ENCODE data around the gene RPL10A. TPM values are rescaled to one million over a fixed set of nuclear protein-coding genes. Genes with fewer than 3 reads are reported as not detected.

Gene RPL10A
- total RNA-seq, 1 donor from 2014 or later, result 1,717 TPM

DNA sequence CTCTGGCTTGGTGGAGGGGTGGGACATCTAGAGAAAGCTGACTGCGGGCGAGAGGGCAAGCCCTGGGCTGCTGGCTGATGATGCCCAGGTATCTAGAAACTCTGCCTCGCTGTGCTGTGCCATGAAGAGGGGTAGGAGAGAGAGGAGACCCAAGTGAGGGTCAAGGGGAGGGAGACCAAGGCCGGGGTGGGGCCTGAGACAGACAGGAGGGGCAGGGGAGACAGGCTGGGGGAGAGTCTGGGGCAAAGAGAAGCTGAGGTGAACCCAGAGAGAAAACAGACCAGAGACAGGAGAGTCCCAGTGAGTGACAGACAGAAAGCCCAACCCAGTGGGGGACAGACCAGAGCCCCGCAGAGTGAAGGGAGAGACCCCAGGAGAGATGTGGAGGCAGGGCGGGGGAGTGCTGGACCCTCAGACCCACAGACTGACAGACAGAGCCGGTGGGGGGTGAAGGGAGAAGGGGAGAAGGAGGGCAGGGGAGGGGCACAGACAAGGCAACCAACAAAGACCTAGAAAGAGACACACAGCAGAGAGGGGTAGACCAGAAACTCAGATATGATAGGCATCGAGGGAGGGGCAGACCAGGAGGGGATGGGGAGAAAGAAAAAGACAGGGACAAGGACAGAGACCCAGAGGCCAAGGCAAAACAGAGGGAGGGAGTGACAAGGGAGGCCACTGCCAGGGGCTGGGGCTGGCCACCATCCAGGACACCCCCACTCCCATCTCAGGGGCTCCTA lies 22.8 kb downstream of the RPL10A start:
- no peak for TF ChIP-seq CTCF (conservative IDR thresholded peaks at IDR 0.05)
- no peaks in the 10 kb centered on the region for H3K36me3 Mint-ChIP-seq (ENCODE audit: low read depth)
- no peaks in the 10 kb centered on the region for H3K27me3 Mint-ChIP-seq (ENCODE audit: low read depth)
- DNase-seq (ENCODE audit: low read depth, low spot score), result no peak
- no peaks in the 10 kb centered on the region for H3K9me3 Mint-ChIP-seq
- H3K27ac Mint-ChIP-seq (ENCODE audit: unreplicated experiment), result peak overlapping the region; percentile 46
- H3K4me1 Mint-ChIP-seq, result peaks cover 71% of the 10 kb centered on the region
- peak overlapping the region; percentile 83 for H3K4me3 Mint-ChIP-seq

- no peak for DNase-seq (ENCODE audit: low read depth, low spot score)
- Mint-ChIP-seq H3K9me3 (no peaks in the 10 kb centered on the region), H3K4me3 (peak overlapping the region; percentile 72), H3K27ac (ENCODE audit: unreplicated experiment) (no peak overlapping the region), H3K27me3 (ENCODE audit: low read depth) (no peaks in the 10 kb centered on the region), H3K36me3 (ENCODE audit: low read depth) (no peaks in the 10 kb centered on the region), H3K4me1 (peaks cover 71% of the 10 kb centered on the region)
- no peak for TF ChIP-seq CTCF (conservative IDR thresholded peaks at IDR 0.05)
Measured at GRCh38 chr6:35491558-35492257, 23.5 kb downstream of the RPL10A start.

DNA sequence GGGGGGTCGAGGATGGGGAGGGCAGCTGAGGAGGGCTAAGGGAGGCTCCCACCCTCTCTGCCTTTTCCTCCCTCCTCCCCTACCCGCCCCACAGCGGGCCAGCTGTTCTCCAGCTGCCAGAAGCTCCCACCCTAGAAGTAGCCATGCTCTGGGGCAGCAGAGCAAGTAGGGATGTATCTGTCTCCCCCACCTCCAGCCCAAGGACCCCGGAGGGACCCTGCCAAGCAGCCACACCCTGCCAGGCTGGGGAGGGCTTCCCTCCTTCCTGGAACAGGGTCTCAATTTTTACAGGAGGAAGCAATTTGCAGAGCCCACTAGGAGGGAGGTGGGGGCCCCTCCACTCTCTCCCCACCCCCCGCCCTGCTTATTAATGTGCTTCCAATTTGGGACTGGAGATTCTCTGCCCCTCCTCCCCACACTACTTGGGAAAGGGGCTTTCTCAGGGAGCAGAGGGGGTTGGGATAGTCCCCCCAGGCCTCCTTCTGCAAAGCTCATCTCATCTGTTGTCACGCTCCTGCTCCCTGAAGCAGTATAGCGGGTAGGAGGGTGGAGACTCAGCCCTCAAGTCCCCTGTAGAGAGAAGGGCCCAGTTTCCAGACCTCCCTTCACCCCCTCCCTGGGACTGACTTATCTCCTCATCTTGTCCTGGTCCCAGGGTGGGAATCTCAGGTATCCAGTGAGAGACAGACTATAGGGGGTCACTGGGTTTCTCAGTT lies 24.2 kb downstream of the RPL10A start:
- H3K27me3 Mint-ChIP-seq (ENCODE audit: low read depth), result no peaks in the 10 kb centered on the region
- peak overlapping the region; percentile 80 for H3K4me3 Mint-ChIP-seq
- H3K9me3 Mint-ChIP-seq, result no peaks in the 10 kb centered on the region
- no peak overlapping the region for H3K27ac Mint-ChIP-seq (ENCODE audit: unreplicated experiment)
- peaks cover 68% of the 10 kb centered on the region for H3K4me1 Mint-ChIP-seq
- H3K36me3 Mint-ChIP-seq (ENCODE audit: low read depth), result no peaks in the 10 kb centered on the region
- DNase-seq (ENCODE audit: low read depth, low spot score), result no peak
- no peak for TF ChIP-seq CTCF (conservative IDR thresholded peaks at IDR 0.05)

DNA sequence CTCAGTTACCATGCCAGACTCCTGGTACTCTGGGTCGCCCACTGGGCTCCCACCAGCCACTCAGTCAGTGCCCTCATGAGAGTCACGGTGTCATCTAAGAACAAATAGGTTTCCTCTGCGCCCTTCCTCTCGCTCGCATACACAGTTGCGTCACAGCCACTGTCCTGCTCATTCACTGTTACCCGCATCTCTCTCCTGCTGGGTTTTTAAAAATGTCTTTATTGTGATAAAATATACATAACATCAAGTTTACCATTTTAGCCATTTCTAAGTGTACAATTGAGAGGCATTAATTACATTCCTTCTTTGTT lies 24.7 kb downstream of the RPL10A start:
- peaks cover 62% of the 10 kb centered on the region for H3K4me1 Mint-ChIP-seq
- H3K36me3 Mint-ChIP-seq (ENCODE audit: low read depth), result no peaks in the 10 kb centered on the region
- no peak for TF ChIP-seq CTCF (conservative IDR thresholded peaks at IDR 0.05)
- DNase-seq (ENCODE audit: low read depth, low spot score), result no peak
- H3K9me3 Mint-ChIP-seq, result no peaks in the 10 kb centered on the region
- H3K27me3 Mint-ChIP-seq (ENCODE audit: low read depth), result no peaks in the 10 kb centered on the region
- no peak overlapping the region for H3K27ac Mint-ChIP-seq (ENCODE audit: unreplicated experiment)
- H3K4me3 Mint-ChIP-seq, result peak overlapping the region; percentile 80

DNA sequence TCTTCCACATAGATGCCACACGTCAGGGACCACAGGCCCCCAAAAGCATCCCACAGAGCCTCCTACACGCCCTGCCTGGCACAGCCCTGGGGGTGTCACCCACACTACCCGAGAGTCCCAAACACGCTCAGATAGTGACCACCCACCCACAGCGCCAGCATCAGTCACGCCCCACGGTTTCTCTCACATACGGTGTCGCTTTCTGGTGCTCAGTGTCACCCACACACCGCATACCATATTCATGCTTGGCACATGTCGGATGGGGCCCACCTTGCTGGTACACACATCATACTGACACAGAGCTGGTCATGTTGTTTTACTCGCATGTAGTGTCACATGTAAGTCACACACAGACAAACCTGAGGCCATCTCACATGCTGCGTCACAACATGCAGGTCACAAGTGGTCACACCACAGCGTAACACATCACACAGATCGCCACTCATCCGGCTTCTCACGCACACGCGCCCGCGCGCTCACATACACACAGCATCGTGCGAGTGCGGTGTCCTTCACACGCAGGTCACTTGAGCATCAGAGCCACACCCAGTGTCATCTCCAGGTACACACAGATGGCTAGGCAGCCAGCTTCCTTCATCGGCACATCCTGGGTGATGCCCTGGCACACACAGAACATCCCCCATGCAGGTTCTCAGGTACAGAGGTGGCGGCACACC lies 25.2 kb downstream of the RPL10A start:
- peaks cover 60% of the 10 kb centered on the region for H3K4me1 Mint-ChIP-seq
- no peaks in the 10 kb centered on the region for H3K36me3 Mint-ChIP-seq (ENCODE audit: low read depth)
- H3K27ac Mint-ChIP-seq (ENCODE audit: unreplicated experiment), result no peak overlapping the region
- peak overlapping the region; percentile 69 for H3K4me3 Mint-ChIP-seq
- H3K9me3 Mint-ChIP-seq, result no peaks in the 10 kb centered on the region
- H3K27me3 Mint-ChIP-seq (ENCODE audit: low read depth), result peaks cover under 1% of the 10 kb centered on the region
- no peak for TF ChIP-seq CTCF (conservative IDR thresholded peaks at IDR 0.05)
- no peak for DNase-seq (ENCODE audit: low read depth, low spot score)

Data from neural crest cell (in vitro differentiated cells).